Left lung (tissue), 10 donors: ENCODE data around the gene ADAMTS6. TPM values are rescaled to one million over a fixed set of nuclear protein-coding genes. Genes with fewer than 3 reads are reported as not detected.

Experiments
- ATAC-seq: fragments of 200-7000 bp; cut with Tn5 transposase; one replicate; pipeline ENCODE4 v1.9.1; 2020; ENCODE audit warnings: moderate library complexity
- DNase-seq, 4 donors: peaks; one replicate each; pipeline ENCODE4 v3.0.0-alpha.2; 2013 to 2020
- H3K27ac ChIP-seq, 2 donors: fragments of 200-600 bp; sonication (generic) in 1 of 2; one replicate each; pipeline versions ENCODE4 v1.5.0 to v1.8.0; 2020 to 2021
- H3K27me3 ChIP-seq, 2 donors: fragments of 200-600 bp; sonication (generic) in 1 of 2; one replicate each; pipeline versions ENCODE4 v1.5.0 to v1.8.0; 2020 to 2021
- H3K36me3 ChIP-seq, 2 donors: fragments of 200-600 bp; sonication (generic) in 1 of 2; one replicate each; pipeline versions ENCODE4 v1.5.0 to v1.8.0; 2020 to 2021
- H3K4me1 ChIP-seq, 2 donors: fragments of 200-600 bp; one replicate each; pipeline ENCODE4 v1.8.0; 2021
- H3K4me3 ChIP-seq, 2 donors: fragments of 200-600 bp; sonication (generic) in 1 of 2; one replicate each; pipeline versions ENCODE4 v1.5.0 to v1.8.0; 2020 to 2021; ENCODE audit warnings: mild to moderate bottlenecking in 1 of 2
- H3K9me3 ChIP-seq, 2 donors: fragments of 200-600 bp; sonication (generic) in 1 of 2; one replicate each; pipeline versions ENCODE4 v1.5.0 to v1.8.0; 2020 to 2021
- intact Hi-C, 2 donors: fragments of 100-400 bp; cut with DNase I; formaldehyde crosslinking; loops; one replicate each; pipeline versions ENCODE4 v1.11.2 to v1.14.2; 2022
- polyA plus RNA-seq, 6 donors: library from polyadenylated mRNA; unstranded; fragments of 120-200 nt; gene quantifications; one replicate each; pipeline ENCODE4 v1.2.1, GENCODE V29; 2013; ENCODE audit not compliant: insufficient read length in 6 of 6
- total RNA-seq, 2 donors: library from RNA; stranded (reverse); fragmentation: NEBNext Ultra II Directional; extraction: Animal tissue kit (Norgen Biotek cat#: 25700); gene quantifications; one replicate each; pipeline ENCODE4 v1.2.1, GENCODE V29; 2021
- TF ChIP-seq, protein P1 (sequence below), 2 donors: fragments of 200-600 bp; sonication (generic) in 1 of 2; IDR thresholded peaks; one replicate each; pipeline versions ENCODE4 v1.5.0 to v1.8.0; 2021; ENCODE audit warnings: antibody characterized with exemption in 2 of 2
- donor health status: DM: no; HTN: yes; CAD: no.
- donor health status: DM: no; HTN: no; CAD: no.

Gene ADAMTS6
- total and polyA plus RNA-seq, 8 donors = 5.8 to 27.2 (median 11.2) TPM

DNA sequence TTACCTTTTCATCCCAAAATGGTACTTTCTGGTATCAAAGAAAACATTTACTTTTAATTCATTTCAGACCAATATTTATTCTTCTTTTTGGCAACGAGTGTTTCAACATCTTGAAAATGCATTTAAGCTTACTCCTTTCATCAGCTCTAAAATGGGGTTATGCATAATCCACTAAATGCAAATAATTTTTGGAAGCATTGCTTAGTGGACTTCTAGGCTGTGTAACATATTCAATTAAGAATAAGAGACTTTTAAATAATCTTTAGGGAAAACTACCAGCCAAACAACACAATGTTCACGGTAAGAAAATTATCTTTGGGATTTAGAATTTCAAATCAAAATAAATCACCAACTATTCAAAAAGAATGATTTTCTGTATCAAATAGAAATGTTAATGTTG lies 118.2 kb downstream of the ADAMTS6 start:
- DNase-seq (no peak), ATAC-seq (no peak)
- Histone ChIP-seq H3K9me3 (no peaks in the 10 kb centered on the region), H3K4me3 (no peak overlapping the region), H3K27me3 (no peaks in the 10 kb centered on the region), H3K36me3 (no peaks in the 10 kb centered on the region), H3K4me1 (no peaks in the 10 kb centered on the region), H3K27ac (no peak overlapping the region)
- TF ChIP-seq, protein P1, sequence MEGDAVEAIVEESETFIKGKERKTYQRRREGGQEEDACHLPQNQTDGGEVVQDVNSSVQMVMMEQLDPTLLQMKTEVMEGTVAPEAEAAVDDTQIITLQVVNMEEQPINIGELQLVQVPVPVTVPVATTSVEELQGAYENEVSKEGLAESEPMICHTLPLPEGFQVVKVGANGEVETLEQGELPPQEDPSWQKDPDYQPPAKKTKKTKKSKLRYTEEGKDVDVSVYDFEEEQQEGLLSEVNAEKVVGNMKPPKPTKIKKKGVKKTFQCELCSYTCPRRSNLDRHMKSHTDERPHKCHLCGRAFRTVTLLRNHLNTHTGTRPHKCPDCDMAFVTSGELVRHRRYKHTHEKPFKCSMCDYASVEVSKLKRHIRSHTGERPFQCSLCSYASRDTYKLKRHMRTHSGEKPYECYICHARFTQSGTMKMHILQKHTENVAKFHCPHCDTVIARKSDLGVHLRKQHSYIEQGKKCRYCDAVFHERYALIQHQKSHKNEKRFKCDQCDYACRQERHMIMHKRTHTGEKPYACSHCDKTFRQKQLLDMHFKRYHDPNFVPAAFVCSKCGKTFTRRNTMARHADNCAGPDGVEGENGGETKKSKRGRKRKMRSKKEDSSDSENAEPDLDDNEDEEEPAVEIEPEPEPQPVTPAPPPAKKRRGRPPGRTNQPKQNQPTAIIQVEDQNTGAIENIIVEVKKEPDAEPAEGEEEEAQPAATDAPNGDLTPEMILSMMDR (IDR thresholded peaks at IDR 0.05) = no peak
- intact Hi-C loops = no loop called here

DNA sequence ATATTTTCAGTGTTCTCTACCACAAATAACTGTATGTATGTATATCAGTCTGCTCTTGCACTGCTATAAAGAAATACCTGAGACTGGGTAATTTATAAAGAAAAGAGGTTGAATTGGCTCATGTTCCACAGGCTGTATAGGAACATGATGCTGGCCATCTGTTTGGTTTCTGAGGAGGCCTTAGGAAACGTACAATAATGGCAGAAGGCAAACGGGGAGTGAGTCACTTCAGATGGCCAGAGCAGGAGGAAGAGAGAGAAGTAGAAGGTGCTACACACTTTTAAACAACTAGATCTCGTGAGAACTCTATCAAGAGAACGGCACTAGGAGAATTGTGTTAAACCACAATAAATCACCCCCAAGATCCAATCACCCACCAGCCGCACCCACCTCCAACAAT lies 121.7 kb downstream of the ADAMTS6 start:
- no peak for ATAC-seq
- intact Hi-C loops = no loop called here

DNA sequence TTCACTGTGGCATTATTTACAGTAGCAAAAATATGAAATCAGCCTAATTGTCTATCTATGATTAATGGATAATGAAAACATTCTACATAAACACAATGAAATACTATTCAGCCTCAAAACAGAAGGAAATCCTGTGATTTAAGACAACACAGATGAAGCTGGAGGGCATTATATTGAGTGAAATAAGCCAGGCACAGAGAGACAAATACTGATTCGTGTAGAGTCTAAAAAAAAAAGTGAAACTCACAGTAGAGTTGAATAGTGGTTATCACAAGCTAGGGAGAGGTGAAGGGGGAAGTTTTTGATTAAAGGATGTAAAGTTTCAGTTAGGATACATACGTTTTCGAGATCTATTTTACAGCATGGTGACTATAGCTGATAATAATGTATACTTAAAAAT lies 122.2 kb downstream of the ADAMTS6 start:
- ATAC-seq = no peak
- H3K27ac ChIP-seq = no peak overlapping the region
- intact Hi-C loops = no loop called here

More for the DNA sequence above, 121.7 kb downstream of the ADAMTS6 start:
- Histone ChIP-seq H3K4me1 (no peaks in the 10 kb centered on the region), H3K4me3 (no peak overlapping the region), H3K36me3 (no peaks in the 10 kb centered on the region), H3K27ac (no peak overlapping the region), H3K27me3 (no peaks in the 10 kb centered on the region), H3K9me3 (no peaks in the 10 kb centered on the region)
- TF ChIP-seq, protein P1 (IDR thresholded peaks at IDR 0.05) = no peak
- no peak for DNase-seq

DNA sequence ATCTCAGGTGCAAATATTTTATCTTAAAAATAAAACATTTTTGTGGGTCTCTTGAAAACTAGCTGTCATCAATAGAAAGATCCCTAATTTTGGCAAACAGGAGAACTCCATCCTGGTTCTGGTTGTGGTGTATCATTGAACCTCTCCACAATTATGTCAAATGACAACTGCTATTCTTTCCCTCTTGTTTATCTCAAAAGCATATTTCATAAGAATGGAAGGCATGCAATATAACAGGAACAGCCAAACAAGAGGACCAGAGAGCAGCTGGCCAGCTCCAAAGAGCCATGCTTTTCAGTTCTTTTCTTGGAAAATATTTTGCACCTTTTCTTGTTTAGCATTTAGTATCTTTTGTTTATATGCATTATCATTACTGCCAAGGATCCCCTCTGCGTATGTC lies 125.4 kb downstream of the ADAMTS6 start:
- intact Hi-C loops = no loop called here
- no peak for ATAC-seq
- DNase-seq = no peak

More for the DNA sequence above, 122.2 kb downstream of the ADAMTS6 start:
- Histone ChIP-seq H3K27me3 (no peaks in the 10 kb centered on the region), H3K4me3 (no peak overlapping the region), H3K9me3 (no peaks in the 10 kb centered on the region), H3K4me1 (no peaks in the 10 kb centered on the region), H3K36me3 (no peaks in the 10 kb centered on the region)
- TF ChIP-seq, protein P1 (IDR thresholded peaks at IDR 0.05) = no peak
- DNase-seq = no peak

DNA sequence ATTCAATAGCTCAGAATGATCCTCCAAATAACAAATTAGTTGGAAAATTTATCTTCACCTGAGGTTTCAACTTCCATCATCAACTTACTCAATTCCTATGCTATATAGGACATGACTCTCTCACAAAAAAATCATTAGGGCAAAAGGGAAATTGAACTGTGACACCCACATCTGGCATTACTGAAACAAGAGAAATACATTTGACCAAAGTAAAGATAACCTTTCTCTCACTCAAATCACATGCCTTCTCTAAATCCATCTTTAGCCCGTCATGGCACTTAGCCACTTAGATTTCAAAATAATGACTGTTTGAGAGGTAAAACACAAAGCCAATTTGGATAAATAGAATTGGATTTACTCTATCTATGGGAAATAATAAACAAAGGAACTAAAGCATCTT lies 126.4 kb downstream of the ADAMTS6 start:
- no peaks in the 10 kb centered on the region for H3K4me1 ChIP-seq
- DNase-seq (no peak), ATAC-seq (no peak)
- H3K27me3 ChIP-seq = no peaks in the 10 kb centered on the region
- TF ChIP-seq, protein P1 (IDR thresholded peaks at IDR 0.05) = no peak
- no peak overlapping the region for H3K27ac ChIP-seq
- H3K9me3 ChIP-seq = no peaks in the 10 kb centered on the region
- intact Hi-C loops = no loop called here
- H3K4me3 ChIP-seq = no peak overlapping the region
- no peaks in the 10 kb centered on the region for H3K36me3 ChIP-seq

More for the DNA sequence above, 125.4 kb downstream of the ADAMTS6 start:
- Histone ChIP-seq H3K36me3 (no peaks in the 10 kb centered on the region), H3K9me3 (no peaks in the 10 kb centered on the region), H3K27me3 (no peaks in the 10 kb centered on the region), H3K27ac (no peak overlapping the region), H3K4me1 (no peaks in the 10 kb centered on the region), H3K4me3 (no peak overlapping the region)
- TF ChIP-seq, protein P1 (IDR thresholded peaks at IDR 0.05) = no peak
